Activated naive CD4-positive, alpha-beta T cell (primary cell): ENCODE results near the gene ATL2.
"Not testable (repeated sequence)": the region's sequence is repeated elsewhere in the genome, so short reads cannot be mapped to it uniquely, and the experiment has no call there.

Experiments
- DNase-seq, 4 experiments: peaks; one replicate each; lab custom pipeline; 2025; lab: John Stamatoyannopoulos, UW

ATL2 gene

DNA sequence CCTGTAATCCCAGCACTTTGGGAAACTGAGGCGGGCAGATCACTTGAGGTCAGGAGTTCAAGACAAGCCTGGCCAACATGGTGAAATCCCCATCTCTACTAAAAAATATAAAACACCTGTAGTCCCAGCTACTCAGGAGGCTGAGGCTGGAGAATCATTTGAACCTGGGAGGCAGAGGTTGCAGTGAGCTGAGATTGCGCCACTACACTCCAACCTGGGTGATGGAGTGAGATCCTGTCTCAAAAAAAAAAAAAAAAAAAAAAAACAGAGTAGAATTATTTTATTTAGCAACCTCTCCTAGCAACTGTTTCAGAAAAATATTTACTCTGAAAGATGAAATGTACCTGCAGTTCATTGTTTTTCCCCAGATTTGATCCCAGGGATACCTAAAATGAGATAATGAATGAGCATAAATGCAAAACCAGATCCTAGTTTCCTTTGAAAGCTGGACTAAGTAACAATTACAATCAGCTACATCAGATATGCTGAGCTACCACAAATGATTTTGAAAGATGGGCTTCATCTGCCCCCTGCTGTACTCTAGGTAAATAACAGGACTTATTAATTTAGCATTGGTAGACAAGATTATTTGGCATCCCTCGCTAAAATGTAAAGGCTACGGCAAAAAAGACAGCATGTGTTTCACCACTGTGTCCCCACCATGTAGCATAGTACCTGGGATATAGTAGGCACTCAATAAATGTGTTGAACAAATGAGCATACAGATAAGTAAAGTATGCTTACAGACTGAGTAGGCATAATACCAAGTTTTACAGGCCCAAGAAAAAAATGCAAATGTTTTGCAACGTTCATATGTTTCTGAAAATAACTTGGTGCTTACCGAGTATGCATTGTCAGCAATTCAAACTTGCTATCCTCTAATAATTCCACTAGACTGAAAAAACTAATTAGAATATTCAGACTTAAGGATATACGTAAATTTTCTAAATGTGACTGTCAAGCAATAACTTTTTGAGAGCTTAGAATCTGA lies 102.5 kb downstream of the ATL2 start:
- no peak for DNase-seq

DNA sequence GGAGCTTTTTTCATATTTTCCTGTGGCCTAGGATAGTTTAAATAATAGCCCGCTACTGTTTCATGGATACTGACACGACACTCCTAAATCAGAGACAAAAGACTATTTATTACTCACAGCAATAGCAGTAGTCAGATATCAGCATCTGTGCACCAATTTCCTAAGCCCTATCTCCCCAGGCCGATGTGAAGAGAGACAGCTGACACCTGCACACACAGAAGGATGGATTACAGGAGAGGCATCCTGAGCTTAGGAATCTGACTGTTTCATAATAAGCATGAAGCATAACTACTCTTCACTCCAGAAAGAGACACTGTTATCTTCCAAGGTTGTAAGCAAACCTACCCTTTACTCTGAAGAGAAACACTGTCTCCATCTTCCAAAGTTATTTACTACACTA lies 105.4 kb downstream of the ATL2 start:
- no peak for DNase-seq

DNA sequence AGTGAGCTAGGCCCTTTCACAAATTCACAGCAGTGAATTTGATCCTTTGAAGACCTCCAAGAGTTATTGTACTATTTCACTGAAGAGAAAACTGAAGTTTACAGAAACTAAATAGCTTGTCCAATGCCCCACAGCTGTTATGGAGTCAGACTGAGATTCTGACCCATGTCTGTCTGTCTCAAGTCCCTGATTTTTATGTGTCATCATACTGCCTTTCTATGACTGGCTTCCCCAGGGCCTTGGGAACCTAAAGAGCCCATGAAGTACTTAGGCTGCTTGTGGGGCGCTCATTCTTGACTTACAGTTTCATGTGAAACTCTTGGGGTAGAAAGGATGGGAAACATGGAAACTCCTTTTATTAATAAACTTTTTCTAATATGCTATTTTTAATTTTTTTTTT lies 107.7 kb downstream of the ATL2 start:
- no peak for DNase-seq

DNA sequence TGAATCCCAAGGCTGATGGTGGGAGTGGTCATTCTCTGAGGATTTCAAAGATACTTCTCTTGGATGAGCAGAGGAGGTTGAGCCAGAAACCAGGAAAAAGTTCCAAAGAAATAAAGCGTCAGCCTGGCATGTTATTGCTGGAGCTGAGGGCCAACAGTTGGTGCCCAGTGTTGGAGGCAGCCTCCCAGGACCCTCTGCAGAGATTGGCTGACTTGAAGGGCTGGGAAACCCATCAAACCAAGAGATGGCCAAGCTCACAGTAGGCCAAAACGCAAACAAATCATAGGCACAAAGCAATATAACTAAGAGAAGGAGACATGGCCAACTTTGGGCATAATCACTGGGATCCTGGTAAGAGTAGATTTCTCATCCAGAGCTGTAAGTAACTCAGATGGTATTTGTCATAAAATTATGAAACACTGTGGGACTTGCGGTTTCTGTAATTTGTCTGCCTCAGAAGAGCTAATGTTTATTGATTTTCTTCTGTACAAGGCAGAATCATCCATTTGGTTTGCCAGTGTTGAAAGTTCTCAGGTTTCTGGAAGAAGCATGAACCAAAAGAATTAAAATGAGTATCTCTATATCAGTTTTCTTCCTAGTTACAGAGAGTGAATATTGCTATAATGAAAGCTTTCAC lies 108.3 kb downstream of the ATL2 start:
- DNase-seq: no peak

DNA sequence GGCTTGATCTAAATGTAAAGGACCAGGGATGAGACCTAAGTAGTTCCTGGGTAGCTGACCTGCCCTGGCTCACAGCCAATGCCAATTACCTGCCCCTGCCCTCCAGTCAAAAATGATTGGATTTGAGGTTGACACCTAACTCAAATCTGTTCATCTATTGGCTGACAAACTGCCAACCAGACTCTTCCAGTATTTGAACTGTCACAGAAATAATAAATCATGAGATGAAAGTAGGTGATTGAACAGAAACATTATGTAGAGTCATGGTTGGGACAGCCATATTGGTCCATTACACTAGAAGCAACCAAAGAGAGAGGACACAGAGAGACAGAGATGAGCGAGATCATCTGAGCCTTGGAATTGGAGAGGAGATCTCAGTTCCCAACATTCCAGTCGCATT lies 109.1 kb downstream of the ATL2 start:
- no peak for DNase-seq

DNA sequence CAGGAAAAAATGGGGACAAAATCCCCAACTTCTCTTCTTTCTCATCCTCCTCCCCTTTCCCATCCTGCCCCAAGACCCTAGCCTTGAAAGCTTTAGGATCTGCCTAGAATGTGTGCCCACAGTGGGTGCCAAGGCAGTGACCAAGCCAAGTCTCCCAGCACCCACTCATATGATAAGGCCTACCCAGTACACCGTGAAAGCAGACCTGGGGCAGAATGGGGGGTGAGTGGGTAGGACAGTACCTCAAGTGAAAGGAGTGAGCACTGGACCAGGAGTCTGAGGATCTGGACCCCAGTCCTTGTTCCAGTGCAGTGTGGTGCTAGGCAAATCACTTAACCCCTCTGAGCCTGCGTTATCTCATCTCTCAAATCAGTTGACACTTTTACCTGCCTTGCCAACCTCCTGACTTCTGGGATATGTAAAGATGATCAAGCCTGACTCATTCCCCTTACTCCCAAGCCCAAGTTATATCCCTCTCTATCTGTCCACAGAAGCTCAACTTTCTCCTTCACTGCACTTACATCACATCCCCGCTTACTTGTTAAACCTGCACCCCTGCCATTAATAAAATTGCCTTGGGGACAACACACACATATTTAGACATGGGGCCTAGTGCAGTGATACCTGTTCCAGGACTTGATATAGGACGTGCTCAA lies 109.7 kb downstream of the ATL2 start:
- DNase-seq: no peak

DNA sequence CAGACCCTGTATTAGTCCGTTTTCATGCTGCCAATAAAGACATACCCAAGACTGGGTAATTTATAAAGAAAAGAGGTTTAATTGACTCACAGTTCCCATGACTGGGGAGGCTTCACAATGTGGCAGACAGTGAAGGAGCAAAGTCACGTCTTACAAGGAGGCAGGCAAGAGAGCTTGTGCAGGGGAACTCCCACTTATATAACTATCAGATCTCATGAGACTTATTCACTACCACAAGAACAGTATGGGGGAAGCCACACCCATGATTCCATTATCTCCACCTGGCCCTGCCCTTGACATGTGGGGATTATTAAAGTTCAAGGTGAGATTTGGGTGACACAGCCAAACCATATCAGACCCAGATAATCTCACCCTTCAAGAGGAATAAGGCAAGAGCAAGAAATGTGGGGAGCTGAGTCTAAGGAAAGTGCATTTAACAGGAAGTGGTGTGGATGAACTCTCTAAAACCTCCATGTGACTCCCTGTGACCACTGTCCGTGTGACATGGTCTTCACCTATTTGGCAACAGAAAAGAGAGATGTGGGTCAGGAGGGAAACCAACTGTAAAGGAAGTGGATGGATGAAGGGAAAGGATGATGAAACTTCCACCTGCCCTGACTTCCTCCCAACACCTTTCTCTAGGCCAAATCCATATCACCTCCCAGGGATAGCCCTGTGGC lies 110.6 kb downstream of the ATL2 start:
- no peak for DNase-seq

DNA sequence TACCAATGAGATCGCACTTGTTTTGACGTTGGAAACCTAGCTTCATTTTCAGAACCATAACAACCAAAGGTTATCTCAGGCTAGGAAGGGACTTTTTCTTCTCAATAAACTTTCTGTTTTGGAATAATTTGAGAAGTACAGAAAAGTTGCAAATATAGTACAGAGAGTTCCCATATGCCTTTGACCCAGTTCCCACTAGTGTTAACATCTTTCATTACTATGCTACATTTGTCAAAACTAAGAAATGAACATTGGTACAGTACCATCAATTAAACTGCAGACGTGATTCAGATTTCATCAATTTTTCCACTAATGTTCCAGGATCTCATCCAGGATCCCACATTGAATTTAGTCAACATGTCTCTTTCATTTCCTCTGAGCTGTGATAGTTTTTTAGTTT lies 111.6 kb downstream of the ATL2 start:
- DNase-seq: no peak

DNA sequence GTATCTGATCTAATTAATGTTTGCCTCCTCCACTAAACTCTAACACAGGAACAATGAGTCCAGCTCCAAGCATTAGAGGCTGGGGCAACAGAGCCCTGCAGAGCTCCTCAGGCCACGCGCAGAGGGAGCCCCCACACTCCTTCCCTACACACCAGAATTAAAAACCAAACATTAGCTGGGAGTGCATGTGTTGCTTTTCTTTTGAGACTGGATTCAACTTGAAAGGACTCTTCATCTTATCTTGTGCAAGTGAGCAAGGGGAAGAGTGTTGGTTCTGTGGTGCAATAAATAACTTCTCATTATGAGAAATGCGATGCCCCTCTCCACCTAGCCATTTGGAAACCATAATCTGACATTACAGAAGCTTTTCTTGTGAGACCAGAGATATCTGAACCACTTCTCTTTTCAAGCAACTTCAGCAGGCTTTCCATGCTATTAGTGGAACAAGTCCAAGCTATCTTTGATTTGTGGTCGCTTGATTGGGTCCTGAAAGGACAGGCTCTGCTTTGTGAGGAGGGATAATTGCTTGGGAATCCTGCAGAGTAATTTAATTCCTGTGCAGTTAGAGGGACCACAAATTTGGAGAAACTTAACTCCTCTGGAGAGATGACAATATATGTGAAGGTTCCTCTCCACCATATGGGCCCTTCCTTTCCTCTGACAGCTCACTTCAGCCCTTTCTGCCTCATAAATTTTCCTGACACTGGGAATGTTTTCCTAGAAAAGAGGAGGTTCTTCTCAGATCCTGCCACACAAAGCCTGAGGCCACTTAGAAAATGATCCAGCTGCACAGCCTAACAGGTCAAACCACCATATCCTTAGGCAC lies 112.5 kb downstream of the ATL2 start:
- no peak for DNase-seq

DNA sequence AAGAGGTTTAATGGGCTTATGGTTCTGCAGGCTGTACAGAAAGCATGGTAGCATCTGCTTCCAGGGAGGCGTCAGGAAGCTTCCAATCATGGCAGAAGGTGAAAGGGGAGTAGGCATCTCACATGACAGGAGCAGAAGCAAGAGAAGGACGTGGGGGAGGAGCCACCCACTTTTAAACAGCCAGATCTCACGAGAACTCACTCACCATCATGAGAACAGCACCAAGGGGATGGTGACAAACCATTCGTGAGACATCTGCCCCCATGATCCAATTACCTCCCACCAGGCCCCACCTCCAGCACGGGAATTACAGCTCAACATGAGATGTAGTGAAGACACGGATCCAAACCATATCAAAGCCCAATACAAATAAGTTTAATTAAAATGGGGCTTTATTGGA lies 113.8 kb downstream of the ATL2 start:
- no peak for DNase-seq

DNA sequence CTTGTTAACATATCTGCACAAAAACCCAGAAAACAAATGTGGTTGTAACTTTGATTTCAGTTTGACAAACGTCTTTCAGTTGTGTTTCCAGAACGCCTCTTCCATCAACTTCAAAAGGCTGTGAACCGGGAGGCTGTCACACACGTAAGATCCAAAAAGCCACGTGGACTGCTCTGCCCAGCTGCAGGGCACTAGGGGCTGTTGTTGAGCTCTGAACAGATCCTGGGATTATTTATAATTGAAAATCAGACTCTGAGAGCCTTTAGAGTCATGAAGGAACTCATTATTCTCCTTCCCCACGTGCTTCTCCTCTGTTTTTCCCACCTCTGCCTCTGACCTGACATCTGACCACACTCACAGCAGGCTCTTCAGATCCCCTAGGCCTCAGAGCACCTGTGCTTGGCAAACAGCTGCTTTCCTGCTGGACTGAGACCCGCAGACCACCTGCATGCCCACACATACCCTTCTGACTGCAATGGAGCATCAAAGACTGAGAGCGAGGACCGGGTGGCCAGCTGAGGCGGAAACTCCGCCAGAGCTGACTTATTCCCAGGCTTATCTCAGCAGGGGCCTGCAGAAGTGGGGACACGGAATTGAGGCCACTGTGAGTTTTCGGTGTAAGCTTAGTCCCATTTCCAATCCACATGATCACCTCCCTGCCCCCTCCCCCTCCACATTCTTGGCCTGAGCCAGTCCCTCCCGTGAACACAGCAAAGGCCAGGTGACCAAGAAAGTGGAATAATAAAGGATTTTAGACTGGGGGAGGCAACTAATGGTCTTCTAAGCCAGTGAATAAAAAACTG lies 114.8 kb downstream of the ATL2 start:
- DNase-seq: no peak

DNA sequence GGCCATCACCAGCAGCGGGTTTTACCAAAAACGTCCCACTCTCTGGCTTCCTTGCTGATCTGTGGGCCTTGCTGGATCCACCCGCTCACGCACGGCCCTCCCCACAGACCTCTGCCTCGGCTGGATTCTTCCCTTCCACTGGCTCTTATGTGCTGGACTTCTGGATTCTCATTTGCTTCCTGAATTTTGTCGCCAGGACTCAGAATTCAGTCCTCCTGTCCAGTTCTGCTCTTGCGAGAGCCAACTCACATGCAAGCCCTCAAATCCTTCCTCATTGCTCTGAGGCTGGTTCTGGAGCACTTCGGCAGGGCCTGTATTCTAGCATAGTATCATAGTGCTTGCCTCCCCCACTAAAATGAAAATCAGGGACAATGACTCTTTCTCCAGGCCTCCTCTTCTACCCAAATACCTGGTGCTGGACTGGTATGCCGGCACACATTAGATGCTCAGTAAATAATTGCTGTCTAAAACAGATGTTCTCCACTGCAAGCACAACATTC lies 115.5 kb downstream of the ATL2 start:
- no peak for DNase-seq

DNA sequence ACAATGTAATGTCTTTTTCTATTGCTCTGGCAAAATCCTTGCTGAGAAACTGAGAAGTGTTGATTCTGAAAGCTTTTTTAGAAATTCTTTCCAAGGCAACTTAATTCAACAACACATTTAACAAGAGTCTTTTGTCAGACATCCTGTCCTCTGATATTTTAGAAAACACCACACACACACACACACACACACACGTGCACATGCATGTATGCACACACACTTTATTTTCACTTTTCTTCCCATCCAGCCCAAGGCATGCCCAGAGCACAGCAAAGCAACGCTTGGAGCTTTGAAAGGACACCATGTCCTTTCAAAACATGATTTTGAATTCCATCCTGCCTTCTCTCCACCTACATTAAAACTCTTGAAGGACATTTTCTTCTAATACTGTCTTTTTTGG lies 116.1 kb downstream of the ATL2 start:
- no peak for DNase-seq

DNA sequence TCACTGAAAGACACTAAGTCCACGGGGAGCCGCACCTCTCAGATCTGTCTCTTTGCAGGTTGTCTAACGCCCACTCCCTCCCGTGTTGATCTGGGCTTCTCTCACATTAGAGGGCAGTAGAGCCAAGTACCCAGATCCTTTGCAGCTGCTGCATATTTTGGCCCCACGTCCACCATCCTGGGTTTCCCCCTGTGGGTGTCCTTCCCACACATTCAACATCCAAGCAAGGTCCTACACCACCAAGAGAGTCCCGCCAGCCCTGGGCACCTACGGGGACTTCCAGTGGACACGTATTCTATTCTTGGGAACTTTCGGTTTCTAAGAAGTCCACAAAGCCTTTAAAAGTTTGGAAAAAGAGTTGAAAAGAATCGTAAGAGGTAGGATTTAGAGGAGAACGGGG lies 116.6 kb downstream of the ATL2 start:
- no peak for DNase-seq

DNA sequence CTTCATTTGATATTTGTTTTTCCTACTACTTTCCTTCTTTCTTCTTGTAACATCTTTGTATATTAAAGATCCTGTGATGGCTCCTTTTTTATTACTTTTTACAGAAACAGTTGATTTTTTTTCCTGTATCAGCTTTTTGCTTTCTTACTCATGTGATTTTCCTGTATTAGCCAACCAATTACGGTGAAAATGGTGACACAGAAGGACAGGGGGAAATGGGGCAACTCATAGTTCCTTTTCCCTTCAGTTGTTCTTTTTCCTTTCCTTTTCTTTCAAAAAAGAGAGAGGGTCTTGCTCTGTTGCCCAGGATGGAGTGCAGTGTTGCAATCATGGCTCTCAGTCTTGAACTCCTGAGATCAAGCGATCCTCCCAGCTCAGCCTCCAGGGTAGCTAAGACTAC lies 117.8 kb downstream of the ATL2 start:
- no peak for DNase-seq

DNA sequence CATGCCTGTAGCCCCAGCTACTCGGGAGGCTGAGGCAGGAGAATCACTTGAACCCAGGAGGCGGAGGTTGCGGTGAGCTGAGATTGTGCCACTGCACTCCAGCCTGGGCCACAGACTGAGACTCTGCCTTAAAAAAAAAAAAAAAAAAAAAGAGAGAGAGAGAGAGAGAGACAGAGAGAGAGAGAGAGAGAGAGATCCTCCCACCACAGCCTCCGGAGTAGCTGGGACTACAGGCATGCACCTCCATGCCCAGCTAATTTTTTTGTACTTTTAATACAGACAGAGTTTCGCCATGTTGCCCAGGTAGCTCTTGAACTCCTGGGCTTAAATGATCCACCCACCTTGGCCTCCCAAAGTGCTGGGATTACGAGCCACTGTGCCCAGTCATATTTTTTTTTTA lies 119.4 kb downstream of the ATL2 start:
- DNase-seq: not testable (repeated sequence)

DNA sequence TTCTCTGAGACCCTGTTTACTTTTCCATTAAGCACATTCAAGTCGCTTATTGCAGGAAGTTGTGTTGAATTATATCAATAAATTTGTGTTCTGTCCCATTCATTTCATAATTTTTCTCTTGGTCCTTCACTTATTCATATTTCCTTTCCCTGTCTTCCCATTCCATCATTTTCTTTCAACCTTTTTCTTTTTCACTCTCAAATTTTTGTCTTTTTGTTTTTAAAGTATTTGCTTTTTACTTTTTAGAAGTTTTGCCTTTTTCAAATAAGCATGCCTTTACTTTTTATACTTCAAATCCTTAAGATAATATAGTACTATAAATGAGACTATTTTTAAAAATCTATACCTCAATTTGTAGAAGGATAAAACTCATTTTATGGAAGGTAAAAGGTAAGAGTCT lies 120.5 kb downstream of the ATL2 start:
- DNase-seq: no peak

DNA sequence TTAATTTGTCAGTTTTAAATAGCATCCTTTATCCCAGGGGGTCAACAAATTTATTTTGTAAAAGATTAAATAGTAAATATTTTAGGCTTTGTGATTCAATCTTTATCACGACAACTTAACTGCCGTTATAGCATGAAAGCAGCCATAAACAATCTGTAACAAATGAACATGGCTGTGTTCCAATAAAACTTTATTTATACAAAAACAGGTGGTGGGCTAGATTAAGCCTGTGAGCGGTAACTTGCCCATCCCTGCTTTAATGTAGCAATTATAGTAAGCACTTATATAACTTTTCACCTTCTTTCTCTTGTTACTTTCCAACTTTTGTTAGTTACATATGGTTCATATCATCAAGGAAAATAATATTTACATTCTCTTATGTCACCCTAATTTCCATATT lies 121.9 kb downstream of the ATL2 start:
- DNase-seq: no peak

DNA sequence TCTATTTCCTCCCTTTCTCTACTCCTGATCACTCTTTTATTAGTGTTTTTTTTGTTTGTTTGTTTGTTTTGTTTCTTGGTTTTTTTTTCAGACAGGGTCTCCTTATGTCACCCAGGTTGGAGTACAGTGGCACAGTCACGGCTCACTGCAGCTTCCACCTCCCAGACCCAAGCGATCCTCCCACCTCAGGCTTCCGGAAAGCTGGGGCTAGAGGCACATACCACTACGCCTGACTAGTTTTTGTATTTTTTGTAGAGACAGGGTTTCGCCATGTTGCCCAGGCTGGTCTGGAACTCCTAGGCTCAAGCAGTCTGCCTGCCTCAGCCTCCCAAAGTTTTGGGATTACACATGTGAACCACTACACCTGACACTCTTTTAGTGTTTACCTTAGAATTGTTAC lies 122.3 kb downstream of the ATL2 start:
- no peak for DNase-seq

DNA sequence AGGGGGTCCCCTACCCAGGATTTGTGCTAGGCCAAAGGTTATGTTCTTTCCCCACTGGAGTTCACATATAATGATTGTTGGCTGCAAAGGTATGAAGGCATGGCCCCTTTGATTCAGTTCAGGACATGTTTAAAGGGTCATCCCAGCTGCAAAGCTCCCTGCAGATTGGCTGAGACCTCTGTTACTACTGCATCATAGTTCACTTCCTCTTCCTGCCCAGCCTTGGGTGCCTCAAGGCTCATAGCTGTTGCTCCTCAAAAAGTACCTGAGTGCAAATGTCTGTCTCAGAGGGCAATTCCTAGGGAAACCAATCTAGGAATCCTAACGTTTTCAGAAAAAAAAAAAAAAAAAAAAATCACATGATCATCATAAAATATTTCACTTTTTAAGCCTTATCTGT lies 125.1 kb downstream of the ATL2 start:
- no peak for DNase-seq

DNA sequence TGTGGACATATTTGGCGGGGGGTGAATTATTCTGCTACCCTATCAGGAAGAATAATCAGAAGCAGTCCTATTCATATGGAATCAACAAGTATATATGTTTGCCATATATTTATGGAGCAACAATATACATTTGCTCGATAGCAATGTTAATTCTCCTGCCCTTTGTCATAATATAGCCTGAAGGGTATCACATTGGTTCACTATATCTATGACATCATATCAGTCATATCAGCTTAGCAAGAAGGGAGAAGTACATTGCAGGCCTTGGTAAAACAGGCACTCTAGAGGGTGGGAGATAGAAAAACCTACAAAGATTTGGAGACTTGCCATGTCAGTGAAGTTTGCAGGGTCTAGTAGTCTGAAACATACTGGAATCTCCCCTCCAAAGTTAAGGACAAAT lies 128.4 kb downstream of the ATL2 start:
- no peak for DNase-seq
